CD14-positive monocyte (primary cell): ENCODE data around the gene MTF1. TPM values are rescaled to one million over a fixed set of nuclear protein-coding genes. Genes with fewer than 3 reads are reported as not detected.

Experiments used
- DNase-seq, 3 donors: peaks; one replicate each; pipeline ENCODE4 v3.0.0-alpha.2; 2011 to 2022
- H2AFZ ChIP-seq: 2 replicates; pipeline ENCODE4 v1.6.0; 2012; ENCODE audit warnings: mild to moderate bottlenecking, low read depth, low read length, inconsistent platforms; ENCODE audit not compliant: insufficient read depth, poor library complexity, severe bottlenecking
- H3K27ac ChIP-seq, 2 donors: 1 replicate in 1 of 2; 2 replicates in 1 of 2; pipeline ENCODE4 v1.5.1; 2012 to 2013; ENCODE audit warnings: low read length in 2 of 2, control low read depth in 1 of 2, inconsistent platforms in 1 of 2, low read depth in 1 of 2, mild to moderate bottlenecking in 1 of 2
- H3K27me3 ChIP-seq, 2 donors: one replicate each; pipeline versions ENCODE4 v1.6.0 to v1.6.1; 2011 to 2013; ENCODE audit warnings: low read length in 2 of 2; ENCODE audit not compliant: control insufficient read depth in 2 of 2, insufficient read depth in 2 of 2
- H3K36me3 ChIP-seq, 2 donors: replicated peaks in 1 of 2; 1 replicate in 1 of 2; 2 replicates in 1 of 2; pipeline versions ENCODE4 v1.5.1 to v1.6.1; 2012 to 2013; ENCODE audit warnings: low read length in 2 of 2, control low read depth in 1 of 2, inconsistent platforms in 1 of 2, mild to moderate bottlenecking in 1 of 2; ENCODE audit not compliant: insufficient read depth in 2 of 2, control insufficient read depth in 1 of 2
- H3K4me1 ChIP-seq, 2 donors: 1 replicate in 1 of 2; 2 replicates in 1 of 2; pipeline versions ENCODE4 v1.5.1 to v1.6.1; 2012 to 2013; ENCODE audit warnings: low read length in 2 of 2, control low read depth in 1 of 2, inconsistent platforms in 1 of 2, mild to moderate bottlenecking in 1 of 2, moderate library complexity in 1 of 2; ENCODE audit not compliant: insufficient read depth in 2 of 2, control insufficient read depth in 1 of 2
- H3K4me2 ChIP-seq: replicated peaks from 2 replicates; pipeline ENCODE3; 2012; ENCODE audit warnings: low read length, moderate library complexity, mild to moderate bottlenecking; ENCODE audit not compliant: poor library complexity, severe bottlenecking; ENCODE audit errors: extremely low read depth
- H3K4me3 ChIP-seq, 3 experiments: fragments of 200-600 bp in 1 of 3; sonication (generic) in 1 of 3; replicated peaks in 1 of 3; 1 replicate in 2 of 3; 2 replicates in 1 of 3; pipeline ENCODE4 v1.5.1; 2011 to 2013; ENCODE audit warnings: low read length in 3 of 3, mild to moderate bottlenecking in 3 of 3, control low read depth in 2 of 3, low read depth in 2 of 3, inconsistent platforms in 1 of 3, moderate library complexity in 1 of 3
- H3K79me2 ChIP-seq: 2 replicates; pipeline ENCODE4 v1.6.0; 2012; ENCODE audit warnings: mild to moderate bottlenecking, control low read depth, inconsistent platforms, low read length, moderate library complexity; ENCODE audit not compliant: insufficient read depth
- H3K9ac ChIP-seq: 2 replicates; pipeline ENCODE4 v1.6.0; 2017; ENCODE audit warnings: low read length, mild to moderate bottlenecking; ENCODE audit not compliant: insufficient read depth, poor library complexity, severe bottlenecking
- H3K9me3 ChIP-seq, 2 donors: replicated peaks in 1 of 2; 1 replicate in 1 of 2; 2 replicates in 1 of 2; pipeline versions ENCODE4 v1.5.1 to v1.6.1; 2012 to 2013; ENCODE audit warnings: low read length in 2 of 2, control low read depth in 1 of 2; ENCODE audit not compliant: control insufficient read depth in 1 of 2, insufficient read depth in 1 of 2
- H4K20me1 ChIP-seq: 2 replicates; pipeline ENCODE4 v1.6.0; 2012; ENCODE audit warnings: mild to moderate bottlenecking, low read length, control low read depth, moderate library complexity; ENCODE audit not compliant: insufficient read depth
- H3K27ac Mint-ChIP-seq, 7 donors: one replicate each; pipeline ENCODE4 v1.8.0; 2020; ENCODE audit warnings: mild to moderate bottlenecking in 7 of 7, mixed read lengths in 7 of 7, moderate library complexity in 6 of 7, inconsistent platforms in 2 of 7
- H3K27me3 Mint-ChIP-seq, 3 donors: one replicate each; pipeline ENCODE4 v1.8.0; 2021 to 2022; ENCODE audit warnings: low read depth in 3 of 3, mild to moderate bottlenecking in 3 of 3, mixed read lengths in 3 of 3, moderate library complexity in 3 of 3, inconsistent platforms in 1 of 3
- H3K36me3 Mint-ChIP-seq, 2 donors: one replicate each; pipeline ENCODE4 v1.8.0; 2020; ENCODE audit warnings: mixed read lengths in 2 of 2, inconsistent platforms in 1 of 2, mild to moderate bottlenecking in 1 of 2
- H3K4me1 Mint-ChIP-seq: one replicate; pipeline ENCODE4 v1.8.0; 2020; ENCODE audit warnings: mild to moderate bottlenecking, mixed read lengths
- H3K4me3 Mint-ChIP-seq, 2 donors: one replicate each; pipeline ENCODE4 v1.8.0; 2020; ENCODE audit warnings: mild to moderate bottlenecking in 2 of 2, mixed read lengths in 2 of 2, moderate library complexity in 1 of 2
- H3K9me3 Mint-ChIP-seq, 7 donors: one replicate each; pipeline ENCODE4 v1.8.0; 2020 to 2022; ENCODE audit warnings: mixed read lengths in 7 of 7, mild to moderate bottlenecking in 6 of 7, moderate library complexity in 6 of 7, inconsistent platforms in 2 of 7
- CTCF ChIP-seq: fragments of 200-600 bp; IDR thresholded peaks from one replicate; pipeline ENCODE4 v1.8.0; 2022; ENCODE audit warnings: antibody characterized with exemption, mild to moderate bottlenecking
- WGBS: methylation state at CpG from one replicate; pipeline ENCODE4 v1.1.5; 2013; ENCODE audit warnings: missing lambda C conversion rate; ENCODE audit not compliant: insufficient coverage; 5-methylcytosine and 5-hydroxymethylcytosine counted together
- intact Hi-C, 2 donors: fragments of 100-400 bp; cut with micrococcal nuclease; formaldehyde crosslinking; loops; one replicate each; pipeline versions ENCODE4 v1.15.0 to v1.15.1; 2023
- polyA plus RNA-seq, 3 donors: library from polyadenylated mRNA; depleted of rRNA in 1 of 3; unstranded in 2 of 3; stranded (reverse) in 1 of 3; fragments of 300-500 nt in 2 of 3; fragments of >200 nt in 1 of 3; fragmentation: Illumina TruSeq in 2 of 3; gene quantifications; 1 replicate in 2 of 3; 2 replicates in 1 of 3; pipeline ENCODE4 v1.2.3, GENCODE V29; 2012 to 2021

MTF1 gene
- polyA plus RNA-seq, 3 donors = 17.1 to 41.0 (median 29.6) TPM

- no peak overlapping the region for H3K27ac ChIP-seq
- H3K79me2 ChIP-seq = no peaks in the 10 kb centered on the region
- H3K36me3 ChIP-seq = peaks cover 14 to 35% of the 10 kb centered on the region in 2 donors
- peaks cover 0 to 3% of the 10 kb centered on the region in 2 donors for H3K9me3 ChIP-seq
- H3K4me2 ChIP-seq = no peak overlapping the region
- TF ChIP-seq CTCF = no peak
- Mint-ChIP-seq H3K9me3 (peaks cover 0 to 10% (median 4%) of the 10 kb centered on the region in 7 donors), H3K27ac (no peak overlapping the region), H3K36me3 (peaks cover 26 to 32% of the 10 kb centered on the region in 2 donors), H3K27me3 (peaks cover 23 to 37% (median 25%) of the 10 kb centered on the region in 3 donors), H3K4me3 (no peak overlapping the region), H3K4me1 (peaks cover 23% of the 10 kb centered on the region)
- H3K4me3 ChIP-seq = no peak overlapping the region
- H3K9ac ChIP-seq = no peak overlapping the region
- WGBS = 100% methylated on average over 1 of the region's 3 CpGs
- no peak overlapping the region for H2AFZ ChIP-seq
- intact Hi-C loops = no loop called here
- peaks cover 3 to 12% of the 10 kb centered on the region in 2 donors for H3K4me1 ChIP-seq
- H4K20me1 ChIP-seq = no peaks in the 10 kb centered on the region
- peaks cover 13 to 23% of the 10 kb centered on the region in 2 donors for H3K27me3 ChIP-seq
- no peak for DNase-seq
Observed at GRCh38 chr1:37797750-37798345, 61.5 kb downstream of the MTF1 start.

GRCh38 chr1:37795340-37796125, 63.9 kb downstream of the MTF1 start:
- Mint-ChIP-seq H3K9me3 (peaks cover 0 to 9% (median 4%) of the 10 kb centered on the region in 7 donors), H3K27me3 (peaks cover 43 to 59% (median 43%) of the 10 kb centered on the region in 3 donors), H3K36me3 (peaks cover 12 to 17% of the 10 kb centered on the region in 2 donors), H3K27ac (no peak overlapping the region), H3K4me1 (peaks cover 20% of the 10 kb centered on the region), H3K4me3 (peak overlapping the region in 1 of 2 donors; percentile 84)
- H3K9ac ChIP-seq = no peak overlapping the region
- TF ChIP-seq CTCF = no peak
- no peak overlapping the region for H3K4me3 ChIP-seq
- DNase-seq = peak; percentile 13 to 39 (median 25)
- no peaks in the 10 kb centered on the region for H4K20me1 ChIP-seq
- H3K79me2 ChIP-seq = no peaks in the 10 kb centered on the region
- intact Hi-C loops = no loop called here
- no peak overlapping the region for H3K4me2 ChIP-seq
- no peak overlapping the region for H3K27ac ChIP-seq
- 37% methylated on average over 19 of the region's 22 CpGs for WGBS
- H3K36me3 ChIP-seq = peaks cover 3 to 14% of the 10 kb centered on the region in 2 donors
- peaks cover 3 to 12% of the 10 kb centered on the region in 2 donors for H3K4me1 ChIP-seq
- peaks cover 22 to 44% of the 10 kb centered on the region in 2 donors for H3K27me3 ChIP-seq
- peaks cover 0 to 3% of the 10 kb centered on the region in 2 donors for H3K9me3 ChIP-seq
- no peak overlapping the region for H2AFZ ChIP-seq
